ENCODE results near the gene NOTUM. TPM values are rescaled to one million over a fixed set of nuclear protein-coding genes. Genes with fewer than 3 reads are reported as not detected.

NOTUM gene
- total and polyA plus RNA-seq, 9 of the 15 experiments (the other 6 are each of a cell fraction or from before 2014, with no cell fraction given), result 0.03 to 14.0 (median 4.1) TPM

GRCh38 chr17:81914103-81914850, 46.7 kb downstream of the NOTUM start (continued):
- TF ChIP-seq MTF1 (CRISPR knock-in tag; IDR thresholded peaks at IDR 0.05; ENCODE audit: borderline replicate concordance) (no peak), ZNF57 (CRISPR knock-in tag; IDR thresholded peaks at IDR 0.05) (no peak), CBX8 (IDR thresholded peaks at IDR 0.05; ENCODE audit: borderline replicate concordance, extremely low read depth, low read depth, low read length, poor library complexity, severe bottlenecking) (no peak)

- in situ Hi-C loops (cut with MboI) (no loop called here), intact Hi-C loops (cut with micrococcal nuclease) (no loop called here)
- Histone ChIP-seq H3K9me3 (replicated peaks; ENCODE audit: control insufficient read depth, insufficient read depth, low read depth, low read length) (no peaks in the 10 kb centered on the region), H3K4me2 (ENCODE audit: insufficient read depth, low read length) (no peak overlapping the region), H3K36me3 (ENCODE audit: control insufficient read depth, insufficient read depth, low read length) (peaks cover 66% of the 10 kb centered on the region; the same call in 2 of the 3 replicates), H3K9ac (ENCODE audit: insufficient read depth in 1 of 2, low read depth in 2 of 2, low read length in 2 of 2) (peak overlapping the region in 1 of 2 experiments; percentile 66; a peak in 1 of 4 replicates), H3K79me2 (ENCODE audit: control insufficient read depth, insufficient read depth, low read length) (peaks cover 52% of the 10 kb centered on the region), H3K9me1 (ENCODE audit: control insufficient read depth, insufficient read depth, low read length) (peaks cover 6% of the 10 kb centered on the region), H3K4me1 (replicated peaks in 1 of 2; ENCODE audit: control insufficient read depth in 2 of 2, insufficient read depth in 2 of 2, low read length in 2 of 2) (peaks cover 41 to 90% of the 10 kb centered on the region in 2 experiments), H3K27me3 (ENCODE audit: control insufficient read depth in 2 of 2, insufficient read depth in 2 of 2, low read length in 2 of 2) (no peaks in the 10 kb centered on the region), H4K20me1 (replicated peaks; ENCODE audit: control insufficient read depth, insufficient read depth, low read length) (peaks cover 14% of the 10 kb centered on the region), H3K27ac (ENCODE audit: extremely low read depth, low read depth, low read length) (peak overlapping the region; percentile 8; the same call in 1 of the 3 replicates), H3K4me3 (no peak overlapping the region), H2AFZ (ENCODE audit: low read depth, low read length) (no peak overlapping the region)
- CTCF ChIA-PET (ENCODE audit: low intra/inter-chr PET ratio), result no interaction called here
- 89% methylated on average over 31 of the region's 31 CpGs for WGBS (ENCODE audit: insufficient coverage, low coverage, missing lambda C conversion rate)
- peak; percentile 92 for TF ChIP-seq ATF3 (IDR thresholded peaks at IDR 0.05)
- no peak for TF ChIP-seq ATF3 (CRISPR knock-in tag; conservative IDR thresholded peaks at IDR 0.05)
- no peak for TF ChIP-seq MTA3 (IDR thresholded peaks at IDR 0.05; ENCODE audit: borderline replicate concordance)
- TF ChIP-seq MBD1 (CRISPR knock-in tag; IDR thresholded peaks at IDR 0.05), result no peak
- TF ChIP-seq JUND (IDR thresholded peaks at IDR 0.05; ENCODE audit: borderline replicate concordance, low read depth, low read length), result peak; percentile 67
- TF ChIP-seq JUND (tag; IDR thresholded peaks at IDR 0.05; ENCODE audit: borderline replicate concordance, low read depth, low read length), result no peak; the same call in 2 of the 3 replicates
- TF ChIP-seq NCOA1 (IDR thresholded peaks at IDR 0.05; ENCODE audit: low read depth), result no peak
- no peak for TF ChIP-seq SLC30A9 (CRISPR knock-in tag; IDR thresholded peaks at IDR 0.05)
- TF ChIP-seq RUNX1 (IDR thresholded peaks at IDR 0.05; ENCODE audit: low read depth), result no peak
- peak; percentile 78 for TF ChIP-seq ATF7 (IDR thresholded peaks at IDR 0.05)
- peak; percentile 77 for TF ChIP-seq ZNF263 (CRISPR knock-in tag; IDR thresholded peaks at IDR 0.05; ENCODE audit: borderline replicate concordance)
- TF ChIP-seq ATF2 (CRISPR knock-in tag; IDR thresholded peaks at IDR 0.05), result 0 out of 2 replicates have a peak, but pooled peaks have one; percentile 40
- POLR2A ChIA-PET, result interaction anchor here (0.6 to 5.4 kb wide), 8 partner anchors 10 to 258 kb away, joined by 3 to 46 read pairs (median 5); partner anchors contain the start of genes MAFG and PDE6G
- FAIRE-seq, result no peak
- DNase-seq (ENCODE audit: extremely low read depth in 1 of 4, low spot score in 3 of 4), result no peak
- no TSS peak for BruUV-seq (replicated peaks)
- ATAC-seq, result no peak
These were observed 47.4 kb downstream of the NOTUM start for GRCh38 chr17:81913394-81914102.
